NCI-H524 treated with DMSO at 0.1 percent for 48 hours (cell line): ENCODE measurements around the gene ASGR1.

Experiments used
- DNase-seq: peaks from one replicate; lab custom pipeline; 2025; lab: John Stamatoyannopoulos, UW

ASGR1 gene, protein sequence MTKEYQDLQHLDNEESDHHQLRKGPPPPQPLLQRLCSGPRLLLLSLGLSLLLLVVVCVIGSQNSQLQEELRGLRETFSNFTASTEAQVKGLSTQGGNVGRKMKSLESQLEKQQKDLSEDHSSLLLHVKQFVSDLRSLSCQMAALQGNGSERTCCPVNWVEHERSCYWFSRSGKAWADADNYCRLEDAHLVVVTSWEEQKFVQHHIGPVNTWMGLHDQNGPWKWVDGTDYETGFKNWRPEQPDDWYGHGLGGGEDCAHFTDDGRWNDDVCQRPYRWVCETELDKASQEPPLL

DNA sequence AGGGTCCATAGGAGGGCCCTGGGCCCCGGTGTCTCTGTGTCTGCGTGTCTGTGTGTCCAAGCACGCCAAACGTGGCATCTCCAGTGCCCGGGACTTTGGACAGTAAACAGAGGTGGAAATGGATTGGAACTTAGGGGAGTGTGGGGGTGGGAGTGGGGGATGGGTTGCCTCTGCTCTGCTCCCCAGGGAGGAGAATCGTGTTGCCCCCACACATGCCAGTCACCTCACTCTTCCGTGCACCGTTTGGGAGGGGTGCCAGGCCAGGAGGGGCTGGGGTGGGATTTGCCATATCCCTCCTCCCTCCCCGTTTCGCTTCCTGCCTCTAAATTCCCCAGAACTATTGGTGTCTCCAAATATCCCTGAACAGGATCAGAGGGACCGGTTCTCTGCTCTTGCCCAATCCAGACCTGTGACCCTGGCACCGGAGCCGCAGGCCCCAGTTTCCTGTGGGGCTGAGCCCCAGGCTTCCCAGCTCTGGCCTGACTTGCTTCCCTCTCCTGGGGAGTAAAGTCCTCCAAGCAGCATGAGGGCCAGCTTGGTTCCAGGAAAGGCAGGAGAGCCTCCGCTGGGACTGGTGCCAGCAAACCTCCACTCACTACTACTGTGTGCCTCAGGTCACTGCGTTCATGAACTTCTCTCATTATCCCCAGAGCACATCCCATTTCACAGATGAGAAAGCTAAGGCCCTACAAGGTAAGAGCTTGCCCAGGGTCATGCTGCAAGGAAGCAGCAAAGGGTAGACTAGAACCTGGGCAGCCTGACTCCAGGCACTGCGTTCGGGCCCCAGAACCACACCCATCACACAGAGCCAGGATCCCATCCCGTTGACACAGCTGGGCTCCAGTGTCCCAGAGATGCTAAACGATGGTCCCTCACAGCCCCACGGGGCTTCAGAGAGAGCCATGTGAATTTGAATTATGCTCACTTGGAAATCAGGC is at the start of gene ASGR1:
Gene ASGR1, minus strand, starts transcription at position 54 of the 938 bp plus-strand sequence. CDS start 807 bp downstream, outside the sequence.
- DNase-seq, result no peak

DNA sequence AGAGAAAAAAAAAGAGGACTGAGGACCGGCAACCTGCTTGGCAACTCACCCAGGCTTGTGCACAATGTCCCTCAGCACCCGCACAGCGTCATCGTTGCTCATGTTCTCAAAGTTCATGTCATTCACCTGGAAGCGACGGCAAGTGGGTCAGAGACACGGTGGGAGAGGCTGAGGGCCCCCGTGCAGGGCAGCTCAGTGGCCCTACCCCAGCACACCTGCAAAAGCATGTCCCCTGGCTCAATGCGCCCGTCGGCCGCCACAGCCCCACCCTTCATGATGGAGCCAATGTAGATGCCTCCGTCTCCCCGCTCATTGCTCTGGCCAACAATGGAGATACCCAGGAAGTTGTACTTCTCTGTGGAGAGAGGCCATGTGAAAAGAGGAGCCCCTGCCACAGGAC is 49.8 kb upstream of the ASGR1 start:
- no peak for DNase-seq

DNA sequence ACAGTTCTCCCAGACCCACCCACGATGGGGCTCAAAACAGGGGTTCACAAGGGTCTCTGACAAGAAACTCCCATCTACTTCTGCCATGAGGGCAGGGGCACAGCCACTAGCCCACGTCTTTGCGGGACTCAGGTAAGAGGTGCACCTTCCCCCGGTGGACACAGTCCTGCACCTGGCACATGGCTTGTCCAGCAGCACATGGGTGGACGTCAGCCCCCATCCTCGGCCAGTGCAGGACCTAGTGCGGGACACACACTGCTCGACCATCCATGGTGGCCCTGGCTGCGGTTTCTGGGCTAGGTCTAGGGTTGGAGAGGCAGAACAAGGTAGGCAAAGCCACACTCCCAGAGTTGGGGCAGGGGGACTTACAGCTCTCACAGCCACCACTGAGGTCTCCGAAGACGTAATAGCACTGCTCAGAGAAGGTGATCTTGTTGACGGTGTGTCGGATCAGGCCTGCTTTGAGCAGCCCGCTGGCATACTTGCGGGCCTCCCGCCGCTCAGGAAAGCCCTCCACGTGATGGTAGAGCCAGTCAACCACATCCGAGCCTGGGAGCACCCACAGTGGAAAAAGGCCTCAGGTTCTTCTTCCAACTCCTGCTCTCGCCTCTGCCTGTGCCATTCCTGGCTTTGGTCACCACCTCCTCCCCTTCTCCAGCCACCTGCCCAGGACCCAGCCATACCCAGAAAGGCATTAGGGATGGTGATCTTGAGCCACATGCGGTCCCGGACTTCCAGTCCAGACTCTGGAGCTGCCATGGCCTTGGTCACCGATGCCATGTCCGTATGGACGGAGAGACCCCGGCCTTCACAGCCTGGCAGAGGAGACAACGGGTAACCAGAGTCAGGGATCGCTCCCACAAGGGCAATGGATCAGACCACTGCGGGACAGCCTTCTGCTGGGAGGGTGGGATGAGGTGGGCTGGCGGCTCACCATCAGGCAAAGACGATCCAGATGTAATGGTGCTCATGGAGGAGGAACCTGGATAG is 47.8 kb upstream of the ASGR1 start:
- DNase-seq, result no peak

DNA sequence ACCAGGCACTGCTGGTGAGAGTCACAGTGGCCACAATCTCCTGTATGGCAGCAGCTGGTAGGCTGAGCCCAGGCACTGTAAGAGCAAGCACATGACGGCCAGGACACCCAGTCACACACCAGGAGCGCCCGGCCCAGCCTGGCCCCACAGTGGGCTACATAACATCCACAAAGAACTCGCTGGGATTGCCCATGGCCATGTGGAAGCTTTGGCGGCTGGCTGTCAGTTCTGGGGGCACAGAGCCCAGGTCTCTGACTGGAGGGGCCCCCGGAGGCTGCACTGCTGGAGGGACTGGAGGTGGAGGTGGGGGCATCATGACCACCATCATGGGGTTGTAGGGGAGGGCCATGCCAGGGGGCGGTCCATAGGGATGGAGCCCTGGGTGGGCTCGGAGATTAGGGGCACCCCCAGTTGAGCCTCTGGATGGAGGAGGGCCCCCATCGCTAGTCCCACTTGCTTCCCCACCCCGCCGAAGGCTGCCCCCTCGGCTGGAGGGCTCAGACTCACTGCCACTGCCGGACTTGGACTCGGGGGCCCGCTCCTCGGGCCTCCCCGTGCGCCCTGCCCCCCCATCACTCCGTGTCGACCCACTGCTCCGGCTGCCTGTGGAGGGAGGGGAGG is 46.7 kb upstream of the ASGR1 start:
- no peak for DNase-seq

DNA sequence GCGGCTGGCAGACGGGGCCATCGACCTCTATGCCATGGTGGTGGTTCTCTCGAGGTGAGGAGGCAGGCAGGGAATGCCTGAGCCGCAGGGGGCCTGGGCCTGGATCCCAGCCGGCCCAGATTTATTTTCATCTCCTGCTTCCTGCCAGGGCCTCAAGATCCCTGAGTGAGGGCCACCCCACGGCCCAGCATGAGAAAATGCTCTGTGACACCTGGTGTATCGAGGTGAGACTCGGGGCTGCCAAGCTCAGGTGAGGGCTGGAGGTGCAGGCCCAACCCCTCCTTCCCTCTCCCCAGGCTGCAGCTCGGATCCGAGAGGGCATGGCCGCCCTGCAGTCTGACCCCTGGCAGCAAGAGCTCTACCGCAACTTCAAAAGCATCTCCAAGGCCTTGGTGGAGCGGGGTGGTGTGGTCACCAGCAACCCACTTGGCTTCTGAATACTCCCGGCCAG is 45.5 kb upstream of the ASGR1 start:
- no peak for DNase-seq

DNA sequence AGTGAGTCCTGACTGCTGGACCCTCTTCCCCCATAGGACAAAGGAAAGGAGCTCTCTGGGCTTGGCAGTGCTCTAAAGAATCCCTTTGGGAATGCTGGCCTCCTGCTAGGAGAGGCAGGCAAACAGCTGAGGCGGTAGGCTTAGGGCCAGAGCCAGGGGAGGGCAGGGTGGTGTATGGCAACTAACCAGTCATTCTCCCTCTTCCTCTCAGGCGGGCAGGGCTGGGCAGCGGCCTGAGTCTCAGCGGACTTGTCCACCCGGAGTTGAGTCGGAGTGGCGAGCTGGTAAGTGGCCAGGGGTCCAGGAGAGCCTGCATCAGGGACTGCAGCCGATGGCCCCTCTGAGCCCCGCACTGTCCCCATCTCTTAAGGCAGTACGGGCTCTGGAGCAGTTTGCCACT is 44.9 kb upstream of the ASGR1 start:
- no peak for DNase-seq

DNA sequence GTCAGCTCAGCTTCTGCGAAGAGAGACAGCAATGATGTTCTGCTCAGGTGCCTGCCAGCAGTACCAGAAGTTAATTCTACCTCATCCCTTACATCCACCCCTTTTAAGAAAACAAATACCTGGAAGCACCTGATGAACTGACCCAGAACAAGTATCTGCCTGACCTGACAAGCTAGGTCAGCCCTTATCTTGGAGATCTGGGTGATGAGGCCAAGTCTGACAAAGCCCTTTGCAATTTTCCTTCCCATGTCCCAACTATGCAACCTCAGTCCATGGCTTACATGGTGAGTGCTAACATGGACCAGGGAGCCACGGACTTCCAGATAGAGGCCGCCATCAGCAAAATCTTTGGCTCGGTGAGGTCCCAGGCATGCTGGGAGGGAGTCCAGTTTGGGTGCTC is 44.2 kb upstream of the ASGR1 start:
- DNase-seq, result no peak

DNA sequence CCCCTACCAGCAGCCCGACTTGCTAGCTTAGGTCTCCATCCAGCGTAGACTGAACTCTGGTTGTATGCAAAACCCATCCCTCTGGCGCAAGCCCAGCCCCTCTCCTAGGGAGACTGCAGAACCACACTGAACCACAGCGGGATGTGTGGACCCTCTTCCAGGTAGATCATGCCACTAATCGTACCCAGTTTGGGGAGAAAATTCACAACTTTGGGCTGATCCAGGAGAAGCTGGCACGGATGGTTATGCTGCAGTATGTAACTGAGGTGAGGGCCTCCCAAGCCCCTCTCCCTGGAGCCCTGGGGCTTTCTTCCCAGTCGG is 43.8 kb upstream of the ASGR1 start:
- DNase-seq, result no peak

DNA sequence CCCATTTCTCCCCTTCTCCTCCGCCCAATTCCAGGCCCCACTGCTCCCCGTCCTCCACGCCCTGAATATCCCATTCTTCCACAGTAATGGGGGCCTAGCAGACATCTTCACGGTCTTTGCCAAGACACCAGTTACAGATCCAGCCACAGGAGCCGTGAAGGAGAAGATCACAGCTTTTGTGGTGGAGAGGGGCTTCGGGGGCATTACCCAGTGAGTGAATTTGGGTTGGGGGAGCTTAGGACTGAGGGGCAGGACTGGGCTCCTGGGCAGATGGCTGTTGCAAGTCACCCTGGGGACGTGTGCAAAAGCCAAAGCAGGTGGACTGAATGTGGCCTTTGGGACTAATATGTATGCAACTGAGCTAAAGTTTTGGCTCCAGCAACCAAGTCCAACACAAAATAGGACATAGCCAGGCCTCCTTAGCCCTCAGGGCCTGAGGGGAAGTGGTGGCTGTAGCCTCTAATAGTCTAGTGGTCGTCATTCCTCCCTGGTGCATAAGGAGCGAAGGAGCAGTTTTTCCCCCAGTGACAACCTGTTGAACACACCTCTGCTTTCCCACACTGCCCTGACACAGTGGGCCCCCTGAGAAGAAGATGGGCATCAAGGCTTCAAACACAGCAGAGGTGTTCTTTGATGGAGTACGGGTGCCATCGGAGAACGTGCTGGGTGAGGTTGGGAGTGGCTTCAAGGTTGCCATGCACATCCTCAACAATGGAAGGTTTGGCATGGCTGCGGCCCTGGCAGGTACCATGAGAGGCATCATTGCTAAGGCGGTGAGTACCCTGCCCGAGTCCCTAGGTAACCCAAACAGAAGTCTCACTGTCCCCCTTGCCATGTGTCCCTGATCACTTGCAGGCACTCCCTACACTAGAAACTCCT is 43.2 kb upstream of the ASGR1 start:
- DNase-seq, result no peak

DNA sequence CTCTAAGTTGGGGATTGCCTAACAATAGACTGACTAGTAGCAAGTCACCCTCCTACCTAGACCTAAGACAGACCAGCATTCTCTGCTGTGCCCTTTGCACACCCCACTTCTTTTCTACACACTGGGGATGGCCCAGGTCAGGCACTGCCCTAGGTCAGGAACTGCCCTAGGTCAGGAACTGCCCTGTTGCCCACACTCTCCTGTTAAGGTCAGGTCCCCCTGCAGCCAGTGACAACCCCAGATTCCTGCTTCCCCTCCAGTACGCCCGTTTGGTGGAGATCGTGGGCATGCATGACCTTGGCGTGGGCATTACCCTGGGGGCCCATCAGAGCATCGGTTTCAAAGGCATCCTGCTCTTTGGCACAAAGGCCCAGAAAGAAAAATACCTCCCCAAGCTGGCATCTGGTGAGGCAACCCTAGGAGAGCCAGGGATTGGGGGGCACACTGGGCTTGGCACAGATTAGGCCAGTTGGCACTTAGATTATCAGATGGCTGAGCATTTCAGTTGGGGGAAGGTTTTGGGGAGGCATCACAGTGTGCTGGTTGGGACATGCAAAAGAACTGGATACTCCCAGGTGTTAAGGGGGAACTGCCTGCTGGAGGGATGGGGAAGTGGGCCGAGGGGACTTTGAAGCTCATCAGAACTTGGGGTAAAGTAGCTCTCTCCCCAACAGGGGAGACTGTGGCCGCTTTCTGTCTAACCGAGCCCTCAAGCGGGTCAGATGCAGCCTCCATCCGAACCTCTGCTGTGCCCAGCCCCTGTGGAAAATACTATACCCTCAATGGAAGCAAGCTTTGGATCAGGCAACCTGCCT is 42.3 kb upstream of the ASGR1 start:
- DNase-seq, result no peak

DNA sequence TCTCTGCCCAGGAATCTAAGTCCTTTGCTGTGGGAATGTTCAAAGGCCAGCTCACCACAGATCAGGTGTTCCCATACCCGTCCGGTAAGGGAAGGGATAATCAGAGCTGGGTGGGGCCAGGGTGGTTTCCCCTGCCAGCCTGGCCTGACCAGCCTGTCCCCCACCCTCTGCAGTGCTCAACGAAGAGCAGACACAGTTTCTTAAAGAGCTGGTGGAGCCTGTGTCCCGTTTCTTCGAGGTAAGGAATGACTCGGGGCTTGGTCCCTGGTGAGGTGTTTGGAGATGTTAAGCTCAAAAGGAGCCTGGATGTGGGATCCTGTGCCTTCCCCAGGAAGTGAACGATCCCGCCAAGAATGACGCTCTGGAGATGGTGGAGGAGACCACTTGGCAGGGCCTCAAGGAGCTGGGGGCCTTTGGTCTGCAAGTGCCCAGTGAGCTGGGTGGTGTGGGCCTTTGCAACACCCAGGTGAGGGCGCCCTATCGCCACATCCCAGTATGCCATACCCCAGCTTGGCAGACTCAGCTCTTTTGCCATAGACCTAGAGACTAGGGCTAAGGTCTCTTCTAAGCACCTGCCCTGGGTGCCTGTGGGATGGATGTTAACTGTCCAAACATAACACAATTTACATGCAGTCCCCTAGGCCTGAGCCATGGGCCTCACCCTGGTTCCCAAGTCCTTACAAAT is 41.6 kb upstream of the ASGR1 start:
- DNase-seq, result no peak

DNA sequence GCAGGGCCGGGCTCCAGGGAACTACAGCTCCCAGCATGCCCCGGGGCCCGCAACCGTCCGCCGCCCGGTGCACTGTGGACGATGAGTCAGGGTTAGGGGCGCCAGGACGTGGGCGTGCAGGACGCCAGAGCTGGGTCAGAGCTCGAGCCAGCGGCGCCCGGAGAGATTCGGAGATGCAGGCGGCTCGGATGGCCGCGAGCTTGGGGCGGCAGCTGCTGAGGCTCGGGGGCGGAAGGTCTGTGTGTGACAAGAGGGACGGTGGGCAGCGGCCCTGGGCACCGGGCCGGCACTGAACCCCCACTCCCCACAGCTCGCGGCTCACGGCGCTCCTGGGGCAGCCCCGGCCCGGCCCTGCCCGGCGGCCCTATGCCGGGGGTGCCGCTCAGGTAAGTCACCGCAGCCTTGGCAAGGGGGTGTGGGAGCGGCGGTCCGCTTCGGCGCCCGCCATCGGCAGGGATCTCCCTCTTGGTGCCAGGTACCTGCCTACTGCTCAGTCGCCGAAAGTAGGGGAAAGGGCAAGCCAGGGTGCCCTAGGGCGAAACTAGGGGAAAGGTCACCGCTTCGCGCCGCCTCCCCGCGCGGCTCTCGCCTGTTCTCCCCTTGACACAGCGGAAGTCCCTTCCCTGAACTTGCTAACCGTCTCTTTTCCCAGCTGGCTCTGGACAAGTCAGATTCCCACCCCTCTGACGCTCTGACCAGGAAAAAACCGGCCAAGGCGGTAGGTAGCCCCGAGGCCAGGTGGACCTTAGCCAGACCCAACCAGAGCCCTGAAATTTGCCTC is 40.8 kb upstream of the ASGR1 start, which contains the start of the genes ACADVL and DLG4:
Gene ACADVL, plus strand, starts transcription at position 127 of the 781 bp plus-strand sequence. Its CDS starts 47 bp downstream, at position 174.
Gene DLG4, minus strand, starts transcription at position 25 of the 781 bp plus-strand sequence.
- no peak for DNase-seq

DNA sequence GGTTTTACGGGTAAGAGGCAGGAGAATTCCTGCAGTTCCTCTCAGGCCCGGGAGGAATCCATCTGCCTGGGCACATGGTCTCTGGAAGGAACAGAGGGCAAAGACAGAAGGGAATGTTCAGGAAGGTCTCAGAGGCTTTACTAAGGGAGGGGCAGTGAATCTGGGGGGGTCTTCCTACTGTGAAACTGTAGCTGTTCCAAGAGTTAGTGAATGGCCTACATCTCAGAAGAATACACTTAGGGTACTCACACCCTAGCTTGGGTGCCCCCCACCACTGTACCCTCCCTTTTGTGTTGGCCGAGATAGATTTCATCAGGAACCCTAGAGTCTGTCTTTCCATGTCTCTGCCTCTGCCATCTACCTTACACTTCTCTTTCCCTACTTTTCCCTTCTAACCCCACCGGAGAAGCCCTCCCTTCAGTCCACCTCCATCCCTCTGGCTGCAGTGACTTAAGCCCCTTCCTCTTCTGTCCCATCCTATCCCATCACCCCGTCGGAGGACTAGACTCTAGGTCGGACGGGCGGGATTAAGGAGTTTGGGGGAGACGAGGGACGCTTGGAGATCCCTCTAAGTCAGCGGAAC is 40.1 kb upstream of the ASGR1 start:
- no peak for DNase-seq

DNA sequence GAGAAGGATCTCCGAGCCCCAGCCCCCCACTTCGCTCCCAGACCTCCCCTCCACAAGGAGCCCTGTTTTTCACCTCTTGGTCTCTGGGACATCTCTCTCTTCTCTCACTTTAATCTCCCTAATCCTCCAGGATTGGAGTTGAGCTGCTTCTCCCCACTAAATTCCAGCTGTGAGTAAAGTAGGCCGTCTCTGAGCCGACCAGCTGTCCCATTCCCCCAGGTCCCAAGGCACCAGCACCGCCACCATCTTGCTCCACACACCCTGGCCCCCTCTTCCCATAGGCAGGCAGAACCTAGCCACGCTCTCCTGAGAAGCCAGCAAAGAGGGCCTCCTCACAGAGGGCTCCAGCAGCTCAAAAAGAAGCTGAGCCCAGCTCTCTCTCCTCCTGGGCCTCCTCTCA is 39.6 kb upstream of the ASGR1 start:
- DNase-seq, result no peak

DNA sequence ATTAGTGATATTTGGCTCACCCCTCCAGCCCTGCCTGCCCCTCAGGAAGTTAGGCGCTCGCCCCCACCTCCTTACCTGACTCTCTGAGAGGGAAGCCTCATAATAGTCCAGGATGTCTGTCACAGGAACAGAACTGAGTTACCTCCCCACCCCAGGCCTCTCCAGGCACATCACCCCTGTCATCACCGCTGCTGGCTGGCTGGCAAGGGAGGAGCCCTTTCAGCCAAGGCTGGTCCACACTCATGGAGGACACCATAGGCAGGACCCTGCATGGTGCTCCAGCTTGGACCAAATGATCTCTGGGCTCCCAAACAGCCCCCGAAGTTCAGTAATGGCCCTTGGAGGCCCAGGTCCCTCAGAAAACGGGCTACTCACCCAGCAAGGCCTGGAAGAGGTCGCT is 39.0 kb upstream of the ASGR1 start:
- no peak for DNase-seq

DNA sequence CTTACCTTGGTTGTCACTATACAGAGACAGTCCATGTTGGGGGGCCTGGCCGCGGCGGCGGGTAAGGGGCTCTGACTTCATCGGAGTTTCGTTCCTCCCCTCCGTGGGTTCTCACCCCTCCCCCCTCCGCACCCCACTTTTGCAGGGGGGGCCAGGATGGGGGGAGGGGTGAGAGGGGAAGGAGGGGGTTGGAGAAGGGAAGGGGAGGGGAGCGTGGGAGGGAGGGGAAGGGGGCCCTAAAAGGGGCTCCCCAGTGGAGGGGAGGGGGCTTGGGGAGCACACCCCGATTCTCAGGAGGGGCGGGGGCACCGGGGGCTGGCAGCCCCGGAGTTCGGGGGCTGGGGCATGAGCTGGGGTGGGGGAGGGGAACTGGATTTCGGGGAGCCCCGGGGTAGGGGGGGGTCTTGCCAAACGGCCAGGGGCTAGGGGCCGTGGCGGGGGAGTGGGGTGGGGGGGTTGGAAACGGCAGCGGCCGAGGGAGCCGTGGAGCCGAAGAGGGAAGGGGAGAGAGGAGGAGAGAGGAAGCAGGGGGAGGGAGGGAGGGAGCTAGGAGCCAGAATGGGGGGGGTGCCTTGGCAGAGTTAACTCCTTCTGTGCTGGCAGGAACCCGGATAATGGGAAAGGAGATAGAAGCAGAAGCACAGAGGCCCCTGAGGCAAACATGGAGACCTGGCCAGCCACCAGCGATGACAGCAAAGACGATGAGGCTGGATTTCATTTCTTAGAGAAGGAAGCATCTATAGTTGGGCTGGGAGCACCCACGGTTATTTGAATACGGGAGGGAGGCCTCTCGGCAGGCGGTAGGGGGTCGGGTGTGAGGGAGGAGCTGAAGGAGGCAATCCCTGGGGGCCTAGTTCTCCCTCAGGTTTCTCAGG is 38.2 kb upstream of the ASGR1 start:
- DNase-seq, result no peak
